AG09309 (cell line): ENCODE data around the gene MIPOL1.

Experiments
- DNase-seq: peaks from one replicate; pipeline ENCODE4 v3.0.0-alpha.2; 2010; ENCODE audit warnings: low read depth
- H3K4me3 ChIP-seq: 2 replicates; pipeline ENCODE4 v1.5.1; 2011; ENCODE audit warnings: mild to moderate bottlenecking, low read depth, low read length, moderate library complexity; ENCODE audit not compliant: control insufficient read depth
- CTCF ChIP-seq: IDR thresholded peaks from 2 replicates; pipeline ENCODE4 v1.5.1; 2011; ENCODE audit warnings: mild to moderate bottlenecking, low read depth, low read length, inconsistent platforms; ENCODE audit not compliant: insufficient read depth, control insufficient read depth; ENCODE audit errors: missing control alignments

Gene MIPOL1

DNA sequence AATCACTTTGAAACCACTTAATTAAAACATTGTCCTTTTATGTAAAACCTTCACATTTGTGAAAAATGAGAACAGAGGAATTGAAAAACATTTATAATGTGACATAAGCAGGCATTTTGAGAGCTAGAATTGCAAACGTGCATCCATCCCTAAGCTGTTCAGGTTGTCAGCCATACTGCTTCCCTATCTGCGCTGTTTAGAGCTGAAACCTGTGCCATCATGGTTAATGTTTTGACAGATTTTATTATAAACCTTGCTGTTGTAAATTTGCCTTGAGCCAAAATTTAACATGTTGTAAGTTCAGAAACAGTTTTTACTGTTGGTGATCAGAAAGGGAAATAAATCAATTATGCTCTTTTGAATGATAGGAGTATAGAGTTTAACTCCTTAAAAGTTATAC is 365.5 kb downstream of the MIPOL1 start:
- H3K4me3 ChIP-seq = no peak overlapping the region
- TF ChIP-seq CTCF = no peak
- DNase-seq = no peak

GRCh38 chr14:37565550-37565949 is 367.8 kb downstream of the MIPOL1 start:
- no peak for TF ChIP-seq CTCF
- H3K4me3 ChIP-seq = no peak overlapping the region
- DNase-seq = no peak

GRCh38 chr14:37566811-37567371 is 369.2 kb downstream of the MIPOL1 start:
- no peak overlapping the region for H3K4me3 ChIP-seq
- no peak for DNase-seq
- TF ChIP-seq CTCF = no peak

DNA sequence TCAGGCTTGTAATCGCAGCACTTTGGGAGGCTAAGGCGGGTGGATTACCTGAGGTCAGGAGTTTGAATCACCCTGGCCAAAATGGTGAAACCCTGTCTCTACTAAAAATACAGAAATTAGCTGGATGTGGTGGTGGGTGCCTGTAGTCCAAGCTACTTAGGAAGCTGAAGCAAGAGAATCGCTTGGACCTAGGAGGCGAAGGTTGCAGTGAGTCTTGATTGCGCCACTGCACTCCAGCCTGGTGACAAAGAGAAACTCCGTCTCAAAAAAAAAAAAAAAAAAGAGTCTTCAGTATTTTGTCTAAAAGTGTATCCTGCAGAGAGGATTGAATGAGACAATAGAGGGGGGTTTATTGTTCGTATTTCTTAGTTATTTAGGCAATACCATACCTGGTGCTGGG is 372.0 kb downstream of the MIPOL1 start:
- no peak overlapping the region for H3K4me3 ChIP-seq
- no peak for TF ChIP-seq CTCF
- no peak for DNase-seq

DNA sequence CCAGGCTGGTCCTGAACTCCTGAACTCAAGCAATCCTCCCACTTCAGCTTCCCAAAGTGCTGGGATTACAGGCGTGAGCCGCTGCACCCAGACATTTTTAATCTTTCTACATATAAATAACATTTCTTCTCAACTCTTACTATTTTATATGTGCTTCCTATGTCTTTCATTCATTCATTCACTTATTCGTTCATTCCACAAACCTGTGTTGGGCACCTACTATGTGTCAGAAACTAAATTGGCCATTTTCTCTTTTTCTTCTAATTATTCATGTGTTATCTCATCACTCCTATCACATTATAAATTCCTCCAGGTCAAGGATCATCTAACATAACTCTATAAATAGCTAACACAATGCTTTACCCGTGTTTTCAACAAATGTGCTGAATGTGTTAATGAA is 373.7 kb downstream of the MIPOL1 start:
- H3K4me3 ChIP-seq = no peak overlapping the region

GRCh38 chr14:37573356-37573755 is 375.6 kb downstream of the MIPOL1 start:
- no peak for TF ChIP-seq CTCF
- H3K4me3 ChIP-seq = no peak overlapping the region
- DNase-seq = no peak

More for the DNA sequence above, 373.7 kb downstream of the MIPOL1 start:
- TF ChIP-seq CTCF = no peak
- no peak for DNase-seq

- no peak for TF ChIP-seq CTCF
- no peak for DNase-seq
Measured at GRCh38 chr14:37579274-37579673, 381.5 kb downstream of the MIPOL1 start.

More at GRCh38 chr14:37579274-37579673, 381.5 kb downstream of the MIPOL1 start:
- no peak overlapping the region for H3K4me3 ChIP-seq
